Left ventricle myocardium inferior (tissue), 1 donor: Measurements from ENCODE around the gene ZNF133. TPM values are rescaled to one million over a fixed set of nuclear protein-coding genes. Genes with fewer than 3 reads are reported as not detected.
"Not testable (repeated sequence)": the region's sequence is repeated elsewhere in the genome, so short reads cannot be mapped to it uniquely, and the experiment has no call there.

ENCODE experiments used
- DNase-seq: peaks from one replicate; pipeline ENCODE4 v3.0.0-alpha.2; 2020
- H3K27ac ChIP-seq: fragments of 200-600 bp; replicated peaks from 2 replicates; pipeline ENCODE4 v1.8.0; 2021
- H3K27me3 ChIP-seq: fragments of 200-600 bp; 2 replicates; pipeline ENCODE4 v1.8.0; 2021; ENCODE audit warnings: low read depth
- H3K36me3 ChIP-seq: fragments of 200-600 bp; 2 replicates; pipeline ENCODE4 v1.8.0; 2021
- H3K4me1 ChIP-seq: fragments of 200-600 bp; 2 replicates; pipeline ENCODE4 v1.8.0; 2021
- H3K4me3 ChIP-seq: fragments of 200-600 bp; 2 replicates; pipeline ENCODE4 v1.8.0; 2021; ENCODE audit warnings: mild to moderate bottlenecking, moderate library complexity
- H3K9me3 ChIP-seq: fragments of 200-600 bp; replicated peaks from 2 replicates; pipeline ENCODE4 v1.8.0; 2021
- CTCF ChIP-seq: fragments of 200-600 bp; IDR thresholded peaks from 2 replicates; pipeline ENCODE4 v1.8.0; 2021; ENCODE audit warnings: antibody characterized with exemption, mild to moderate bottlenecking, borderline replicate concordance
- intact Hi-C: fragments of 100-400 bp; cut with micrococcal nuclease; formaldehyde crosslinking; loops from one replicate; pipeline ENCODE4 v1.11.0; 2022
- total RNA-seq: library from RNA; stranded (reverse); fragmentation: NEBNext Ultra II Directional; extraction: Animal tissue kit (Norgen Biotek cat#: 25700); gene quantifications from one replicate; pipeline ENCODE4 v1.2.1, GENCODE V29; 2021
- donor health status: DM: no; HTN: yes; CAD: no; lungs with severe emphysema.

ZNF133 gene
- total RNA-seq, 1 donor from 2014 or later = 7.4 TPM

DNA sequence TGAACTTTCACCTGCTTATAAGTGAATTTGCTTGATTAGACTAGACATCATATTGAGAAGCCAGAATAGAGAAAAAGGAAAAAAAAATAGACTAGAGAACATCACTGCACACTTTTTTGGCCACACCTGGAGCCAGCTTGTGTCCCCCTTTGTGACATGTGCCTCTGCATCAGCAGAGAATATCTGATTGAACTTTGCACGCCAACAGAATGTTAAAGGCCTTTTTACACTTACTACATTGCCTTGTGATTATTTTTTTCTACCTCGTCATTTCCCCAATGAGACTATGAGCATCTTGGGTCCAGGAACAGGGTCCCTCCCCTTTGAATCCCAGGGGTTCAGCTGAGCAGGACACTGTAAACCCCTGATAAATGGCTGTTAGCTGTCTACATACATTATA, 17.2 kb upstream of the ZNF133 start:
- peaks cover 65% of the 10 kb centered on the region for H3K27me3 ChIP-seq
- no peaks in the 10 kb centered on the region for H3K4me1 ChIP-seq
- H3K36me3 ChIP-seq = no peaks in the 10 kb centered on the region
- H3K27ac ChIP-seq = no peak overlapping the region
- no peak for TF ChIP-seq CTCF
- no peaks in the 10 kb centered on the region for H3K9me3 ChIP-seq
- no peak for DNase-seq
- intact Hi-C loops = loop anchor here (10.0 kb wide), 1 partner anchor 136 kb away; the partner anchor contains the start of genes KAT14 and PET117
- no peak overlapping the region for H3K4me3 ChIP-seq

- intact Hi-C loops = loop anchor here (10.0 kb wide), 1 partner anchor 138 kb away; the partner anchor contains the start of genes KAT14 and PET117
- no peaks in the 10 kb centered on the region for H3K9me3 ChIP-seq
- no peaks in the 10 kb centered on the region for H3K4me1 ChIP-seq
- peak; percentile 27 for TF ChIP-seq CTCF
- peak; percentile 41 for DNase-seq
- H3K36me3 ChIP-seq = no peaks in the 10 kb centered on the region
- no peak overlapping the region for H3K4me3 ChIP-seq
- H3K27me3 ChIP-seq = peaks cover 72% of the 10 kb centered on the region
- H3K27ac ChIP-seq = peak overlapping the region; percentile 23
Measured at GRCh38 chr20:18272451-18272850, 15.9 kb upstream of the ZNF133 start.

GRCh38 chr20:18273738-18274137, 14.6 kb upstream of the ZNF133 start:
- Histone ChIP-seq H3K9me3 (no peaks in the 10 kb centered on the region), H3K4me3 (no peak overlapping the region), H3K4me1 (no peaks in the 10 kb centered on the region), H3K27me3 (peaks cover 72% of the 10 kb centered on the region), H3K36me3 (no peaks in the 10 kb centered on the region), H3K27ac (no peak overlapping the region)
- no peak for DNase-seq
- intact Hi-C loops = loop anchor here (10.0 kb wide), 1 partner anchor 139 kb away; the partner anchor contains the start of genes KAT14 and PET117
- TF ChIP-seq CTCF = no peak

DNA sequence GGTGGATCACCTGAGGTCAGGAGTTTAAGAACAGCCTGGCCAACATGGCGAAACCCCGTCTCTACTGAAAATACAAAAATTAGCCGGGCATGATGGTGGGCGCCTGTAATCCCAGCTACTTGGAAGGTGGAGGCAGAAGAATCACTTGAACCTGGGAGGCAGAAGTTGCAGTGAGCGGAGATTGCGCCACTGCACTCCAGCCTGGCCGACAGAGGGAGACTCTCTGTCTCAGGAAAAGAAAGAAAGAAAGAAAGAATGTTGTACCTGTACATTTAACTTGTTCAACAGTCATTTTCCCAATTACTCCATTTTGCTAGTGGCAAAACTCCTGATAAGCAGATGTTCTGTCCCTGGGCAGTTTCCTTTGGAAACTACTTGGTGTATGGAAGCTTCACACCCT, 12.4 kb upstream of the ZNF133 start:
- not testable (repeated sequence) for H3K4me1 ChIP-seq, H3K4me3 ChIP-seq, H3K27ac ChIP-seq, H3K36me3 ChIP-seq, H3K9me3 ChIP-seq, DNase-seq
- intact Hi-C loops = loop anchor here (10.0 kb wide), 1 partner anchor 141 kb away; the partner anchor contains the start of genes KAT14 and PET117
- peaks cover 81% of the 10 kb centered on the region for H3K27me3 ChIP-seq

DNA sequence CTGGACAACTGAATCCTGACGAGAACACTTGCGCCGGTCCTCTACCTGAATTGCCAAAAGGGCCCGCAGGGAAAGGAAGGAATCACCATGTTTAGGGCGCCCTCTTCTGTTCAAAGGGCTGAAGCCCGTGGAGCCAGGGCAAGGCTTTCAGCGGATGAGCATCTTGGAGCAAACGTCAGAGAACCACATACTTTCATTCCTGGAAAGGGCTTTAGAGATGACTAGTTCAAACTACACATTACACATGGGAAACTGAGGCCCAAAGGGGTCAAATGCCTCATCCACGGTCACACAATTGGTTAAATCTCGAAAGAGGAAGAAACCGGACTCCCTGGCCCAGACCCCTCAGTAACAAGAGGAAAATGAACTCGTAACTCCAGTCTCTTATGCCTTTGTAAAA, 11.5 kb upstream of the ZNF133 start:
- Histone ChIP-seq H3K27me3 (peaks cover 89% of the 10 kb centered on the region), H3K36me3 (no peaks in the 10 kb centered on the region), H3K9me3 (no peaks in the 10 kb centered on the region), H3K27ac (no peak overlapping the region), H3K4me3 (no peak overlapping the region), H3K4me1 (no peaks in the 10 kb centered on the region)
- intact Hi-C loops = loop anchor here (10.0 kb wide), 1 partner anchor 142 kb away; the partner anchor contains the start of genes KAT14 and PET117
- DNase-seq = peak; percentile 37
- TF ChIP-seq CTCF = peak; percentile 74

DNA sequence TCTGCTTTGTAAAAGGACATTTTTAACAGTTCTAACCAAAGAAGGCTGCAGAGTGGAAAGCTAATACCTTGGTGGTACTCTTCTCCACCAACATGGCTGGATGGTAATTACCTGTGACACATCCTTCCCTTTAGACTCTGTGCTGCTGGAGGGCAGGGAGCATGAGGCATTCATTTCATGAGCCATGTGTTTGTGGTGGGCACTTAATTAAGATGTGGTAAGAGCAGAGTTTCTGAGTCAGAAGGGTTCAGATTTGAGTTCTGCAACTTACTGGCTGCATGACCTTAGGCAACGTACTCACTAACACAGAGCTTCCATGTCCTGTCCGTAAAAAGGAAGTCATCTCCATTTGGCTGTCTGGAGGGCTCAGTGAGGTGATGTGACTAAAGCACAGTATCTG, 9.1 kb upstream of the ZNF133 start:
- peaks cover 89% of the 10 kb centered on the region for H3K27me3 ChIP-seq
- intact Hi-C loops = loop anchor here (10.0 kb wide), 1 partner anchor 144 kb away; the partner anchor contains the start of genes KAT14 and PET117
- H3K4me1 ChIP-seq = no peaks in the 10 kb centered on the region
- peaks cover 2% of the 10 kb centered on the region for H3K9me3 ChIP-seq
- H3K4me3 ChIP-seq = no peak overlapping the region
- no peaks in the 10 kb centered on the region for H3K36me3 ChIP-seq
- no peak for TF ChIP-seq CTCF
- H3K27ac ChIP-seq = no peak overlapping the region
- DNase-seq = no peak
